Mesenchymal stem cell (in vitro differentiated cells and primary cell): Measurements from ENCODE around the gene MYO6.

Experiments
- DNase-seq: peaks from one replicate; pipeline ENCODE4 v3.0.0-alpha.2; 2013
- H2AFZ ChIP-seq: one replicate; pipeline ENCODE4 v1.6.1; 2013; ENCODE audit warnings: low read depth, mild to moderate bottlenecking, control low read depth, inconsistent platforms, low read length, moderate library complexity
- H2AK5ac ChIP-seq: 2 replicates; pipeline ENCODE4 v1.6.1; 2013; ENCODE audit warnings: low read length, moderate library complexity, mild to moderate bottlenecking, inconsistent platforms; ENCODE audit not compliant: severe bottlenecking
- H2BK120ac ChIP-seq: one replicate; pipeline ENCODE4 v1.6.1; 2013; ENCODE audit warnings: low read depth, mild to moderate bottlenecking, inconsistent platforms, low read length, moderate library complexity
- H2BK12ac ChIP-seq, 2 experiments: one replicate each; pipeline ENCODE4 v1.6.1; 2013; ENCODE audit warnings: inconsistent platforms in 2 of 2, low read length in 2 of 2, mild to moderate bottlenecking in 2 of 2, moderate library complexity in 2 of 2, control low read depth in 1 of 2
- H2BK15ac ChIP-seq: one replicate; pipeline ENCODE4 v1.6.1; 2013; ENCODE audit warnings: mild to moderate bottlenecking, low read depth, inconsistent platforms; ENCODE audit not compliant: poor library complexity, severe bottlenecking
- H2BK5ac ChIP-seq: 2 replicates; pipeline ENCODE4 v1.6.1; 2013; ENCODE audit warnings: low read depth, mild to moderate bottlenecking, low read length, control low read depth, inconsistent platforms; ENCODE audit not compliant: poor library complexity, severe bottlenecking
- H3K14ac ChIP-seq, 2 experiments: one replicate each; pipeline ENCODE4 v1.6.1; 2013; ENCODE audit warnings: inconsistent platforms in 2 of 2, low read length in 2 of 2, control low read depth in 1 of 2, mild to moderate bottlenecking in 1 of 2, moderate library complexity in 1 of 2
- H3K18ac ChIP-seq, 2 experiments: one replicate each; pipeline ENCODE4 v1.6.1; 2013; ENCODE audit warnings: inconsistent platforms in 2 of 2, low read length in 2 of 2, control low read depth in 1 of 2, low read depth in 1 of 2, mild to moderate bottlenecking in 1 of 2
- H3K23ac ChIP-seq, 2 experiments: one replicate each; pipeline ENCODE4 v1.6.1; 2013; ENCODE audit warnings: inconsistent platforms in 2 of 2, low read length in 2 of 2, mild to moderate bottlenecking in 2 of 2, moderate library complexity in 2 of 2, control low read depth in 1 of 2
- H3K27ac ChIP-seq: 2 replicates; pipeline ENCODE4 v1.5.1; 2013; ENCODE audit warnings: mild to moderate bottlenecking, moderate library complexity, low read length, control low read depth, inconsistent platforms; ENCODE audit not compliant: poor library complexity, severe bottlenecking
- H3K27me3 ChIP-seq, 2 experiments: 2 replicates each; pipeline versions ENCODE4 v1.6.1 to v1.7.0; 2013; ENCODE audit warnings: low read length in 2 of 2, mild to moderate bottlenecking in 2 of 2, moderate library complexity in 2 of 2, control low read depth in 1 of 2, inconsistent platforms in 1 of 2; ENCODE audit not compliant: control insufficient read depth in 1 of 2, insufficient read depth in 1 of 2
- H3K36me3 ChIP-seq, 2 experiments: 2 replicates each; pipeline versions ENCODE4 v1.6.1 to v1.7.0; 2013; ENCODE audit warnings: low read length in 2 of 2, control low read depth in 1 of 2, inconsistent platforms in 1 of 2, low read depth in 1 of 2, mild to moderate bottlenecking in 1 of 2; ENCODE audit not compliant: insufficient read depth in 2 of 2, control insufficient read depth in 1 of 2
- H3K4ac ChIP-seq, 2 experiments: one replicate each; pipeline ENCODE4 v1.6.1; 2013; ENCODE audit warnings: inconsistent platforms in 2 of 2, low read length in 2 of 2, mild to moderate bottlenecking in 2 of 2, moderate library complexity in 2 of 2, control low read depth in 1 of 2, low read depth in 1 of 2
- H3K4me1 ChIP-seq: 2 replicates; pipeline ENCODE4 v1.6.1; 2013; ENCODE audit warnings: low read depth, low read length, control low read depth; ENCODE audit not compliant: control insufficient read depth, insufficient read depth
- H3K4me2 ChIP-seq: 2 replicates; pipeline ENCODE4 v1.6.1; 2013; ENCODE audit warnings: low read length, mild to moderate bottlenecking, inconsistent platforms; ENCODE audit not compliant: poor library complexity, severe bottlenecking
- H3K4me3 ChIP-seq, 2 experiments: 2 replicates each; pipeline versions ENCODE4 v1.5.1 to v1.7.0; 2013; ENCODE audit warnings: low read length in 2 of 2, mild to moderate bottlenecking in 2 of 2, control low read depth in 1 of 2, low read depth in 1 of 2; ENCODE audit not compliant: insufficient read depth in 1 of 2
- H3K79me1 ChIP-seq: replicated peaks from 2 replicates; pipeline ENCODE4 v1.6.1; 2013; ENCODE audit warnings: mild to moderate bottlenecking, control low read depth, low read length, inconsistent platforms; ENCODE audit not compliant: poor library complexity, severe bottlenecking
- H3K9ac ChIP-seq: 2 replicates; pipeline ENCODE4 v1.7.0; 2013; ENCODE audit warnings: mild to moderate bottlenecking, low read length, moderate library complexity
- H3K9me3 ChIP-seq: 2 replicates; pipeline ENCODE4 v1.7.0; 2013; ENCODE audit warnings: mild to moderate bottlenecking, low read length; ENCODE audit not compliant: control insufficient read depth
- H4K8ac ChIP-seq: one replicate; pipeline ENCODE4 v1.6.1; 2013; ENCODE audit warnings: inconsistent platforms, mild to moderate bottlenecking, low read length, moderate library complexity
- H4K91ac ChIP-seq: one replicate; pipeline ENCODE4 v1.6.1; 2013; ENCODE audit warnings: mild to moderate bottlenecking, low read length, inconsistent platforms
- WGBS: methylation state at CpG from one replicate; pipeline ENCODE4 v1.1.7; 2013; ENCODE audit warnings: mixed read lengths; 5-methylcytosine and 5-hydroxymethylcytosine counted together

Gene MYO6

DNA sequence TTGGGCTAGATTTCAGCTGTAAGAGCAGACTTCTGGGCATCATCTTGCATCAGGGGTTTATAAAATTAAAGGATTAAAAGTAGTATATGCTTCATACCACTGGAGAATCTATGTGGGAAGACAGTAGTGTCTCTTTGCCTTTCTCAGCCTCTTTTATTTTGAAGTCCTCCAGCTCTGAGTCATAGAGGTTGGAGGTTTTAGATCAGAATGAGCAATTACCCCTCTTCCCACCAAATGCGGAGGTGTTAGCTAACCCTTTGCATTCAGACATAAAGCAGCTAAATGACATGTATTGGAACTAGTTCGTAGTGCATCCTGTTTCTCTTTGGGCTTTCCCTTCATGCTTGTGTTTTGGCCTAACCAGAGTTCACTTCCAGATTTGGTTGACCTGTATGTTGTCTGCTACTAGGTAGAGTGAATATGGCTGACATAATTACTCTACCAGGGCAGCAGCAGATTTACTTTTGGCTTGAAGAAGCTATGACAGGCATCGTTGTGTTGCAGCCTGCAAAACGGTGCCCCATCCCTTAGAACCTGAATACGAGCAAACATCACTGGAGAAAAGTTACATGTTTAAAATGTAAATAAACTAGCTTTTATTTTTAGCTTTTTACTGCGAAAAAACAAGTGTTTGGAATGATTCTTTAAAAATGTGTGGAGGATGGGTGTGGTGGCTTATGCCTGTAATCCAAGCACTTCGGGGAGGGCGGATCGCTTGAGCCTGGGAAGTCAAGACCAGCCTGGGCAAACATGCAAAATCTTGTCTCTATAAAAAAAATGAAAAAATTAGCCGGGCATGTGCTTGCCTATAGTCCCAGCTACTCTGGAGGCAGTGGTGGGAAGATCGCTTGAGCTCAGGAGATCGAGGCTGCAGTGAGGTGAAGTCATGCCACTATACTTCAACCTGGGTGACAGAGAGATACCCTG, 82.2 kb downstream of the MYO6 start:
- no peak overlapping the region for H3K9ac ChIP-seq
- H2AFZ ChIP-seq, result no peak overlapping the region
- H2BK5ac ChIP-seq, result no peak overlapping the region
- H2BK15ac ChIP-seq, result no peak overlapping the region
- H3K4ac ChIP-seq, result no peak overlapping the region
- H3K23ac ChIP-seq, result no peak overlapping the region
- H2BK12ac ChIP-seq, result no peak overlapping the region
- no peaks in the 10 kb centered on the region for H3K27me3 ChIP-seq
- no peak overlapping the region for H2AK5ac ChIP-seq
- peak; percentile 17 for DNase-seq
- H3K18ac ChIP-seq, result no peak overlapping the region
- no peak overlapping the region for H2BK120ac ChIP-seq
- H3K4me2 ChIP-seq, result no peak overlapping the region
- H3K9me3 ChIP-seq, result no peaks in the 10 kb centered on the region
- peaks cover 4 to 29% of the 10 kb centered on the region in 2 experiments for H3K36me3 ChIP-seq
- WGBS, result 95% methylated on average over 10 of the region's 12 CpGs
- H3K27ac ChIP-seq, result no peak overlapping the region
- no peak overlapping the region for H3K4me3 ChIP-seq
- H4K91ac ChIP-seq, result no peak overlapping the region
- no peak overlapping the region for H3K14ac ChIP-seq
- H3K79me1 ChIP-seq, result peaks cover 15% of the 10 kb centered on the region
- peaks cover 1% of the 10 kb centered on the region for H3K4me1 ChIP-seq
- H4K8ac ChIP-seq, result no peak overlapping the region

DNA sequence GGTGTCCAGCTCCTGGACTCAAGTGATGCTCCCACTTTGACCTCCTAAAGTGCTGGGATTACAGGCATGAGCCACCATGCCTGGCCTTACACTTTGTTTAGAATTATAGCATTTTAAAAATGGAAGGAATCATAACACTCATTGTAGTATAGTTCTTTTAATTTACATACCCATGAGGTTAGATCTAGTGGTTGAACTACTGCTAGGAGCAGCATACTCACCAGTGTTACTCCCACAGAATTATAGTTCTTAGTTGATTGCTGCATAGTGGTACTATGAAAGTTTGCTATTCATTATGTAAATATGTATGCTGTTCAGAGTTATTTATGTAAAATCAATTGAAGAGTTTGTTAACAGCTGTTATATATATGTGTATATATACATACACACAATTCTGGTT, 85.4 kb downstream of the MYO6 start:
- H3K4me2 ChIP-seq, result no peak overlapping the region
- DNase-seq, result no peak
- no peak overlapping the region for H2BK120ac ChIP-seq
- H3K27ac ChIP-seq, result no peak overlapping the region
- H4K91ac ChIP-seq, result no peak overlapping the region
- no peak overlapping the region for H3K14ac ChIP-seq
- H4K8ac ChIP-seq, result no peak overlapping the region
- no peaks in the 10 kb centered on the region for H3K27me3 ChIP-seq
- H3K4me3 ChIP-seq, result no peak overlapping the region
- peaks cover 1% of the 10 kb centered on the region for H3K4me1 ChIP-seq
- peaks cover 10% of the 10 kb centered on the region for H3K79me1 ChIP-seq
- no peak overlapping the region for H2BK12ac ChIP-seq
- no peak overlapping the region for H3K23ac ChIP-seq
- H2AFZ ChIP-seq, result no peak overlapping the region
- H3K4ac ChIP-seq, result no peak overlapping the region
- no peak overlapping the region for H3K9ac ChIP-seq
- peaks cover 6 to 30% of the 10 kb centered on the region in 2 experiments for H3K36me3 ChIP-seq
- H3K9me3 ChIP-seq, result no peaks in the 10 kb centered on the region
- H2AK5ac ChIP-seq, result no peak overlapping the region
- H3K18ac ChIP-seq, result no peak overlapping the region
- no peak overlapping the region for H2BK5ac ChIP-seq
- no peak overlapping the region for H2BK15ac ChIP-seq

DNA sequence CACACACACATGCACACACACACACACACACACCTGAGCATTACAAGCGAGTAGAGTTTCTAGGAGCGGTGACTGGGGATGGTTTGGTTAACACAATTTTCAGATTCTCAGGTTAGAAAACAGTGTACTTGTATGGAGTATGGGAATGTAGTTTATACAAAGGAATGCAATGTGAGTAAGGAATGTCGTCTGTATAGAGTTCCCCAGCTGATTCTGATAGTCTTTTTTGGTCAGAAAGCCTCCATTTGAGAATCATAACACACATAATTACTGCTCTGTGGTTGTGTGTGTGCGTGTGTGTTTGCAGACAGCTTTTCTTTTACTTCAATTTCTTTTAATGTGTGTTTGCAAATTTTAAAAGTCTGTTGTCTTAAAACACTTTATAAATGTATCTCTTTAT, 93.2 kb downstream of the MYO6 start:
- no peak overlapping the region for H3K18ac ChIP-seq
- H4K8ac ChIP-seq, result no peak overlapping the region
- no peak overlapping the region for H3K23ac ChIP-seq
- WGBS, result 66% methylated on average over 3 of the region's 4 CpGs
- H3K4ac ChIP-seq, result no peak overlapping the region
- H3K36me3 ChIP-seq, result peaks cover 5 to 30% of the 10 kb centered on the region in 2 experiments
- no peak overlapping the region for H2BK12ac ChIP-seq
- H3K9ac ChIP-seq, result no peak overlapping the region
- H3K79me1 ChIP-seq, result no peaks in the 10 kb centered on the region
- H3K27me3 ChIP-seq, result no peaks in the 10 kb centered on the region
- no peak overlapping the region for H3K4me3 ChIP-seq
- no peak overlapping the region for H3K27ac ChIP-seq
- no peak overlapping the region for H2AK5ac ChIP-seq
- no peak overlapping the region for H2BK5ac ChIP-seq
- no peaks in the 10 kb centered on the region for H3K4me1 ChIP-seq
- H2BK120ac ChIP-seq, result no peak overlapping the region
- H3K4me2 ChIP-seq, result no peak overlapping the region
- no peak overlapping the region for H2AFZ ChIP-seq
- H3K9me3 ChIP-seq, result no peaks in the 10 kb centered on the region
- DNase-seq, result peak; percentile 5
- H3K14ac ChIP-seq, result no peak overlapping the region
- no peak overlapping the region for H4K91ac ChIP-seq
- no peak overlapping the region for H2BK15ac ChIP-seq

DNA sequence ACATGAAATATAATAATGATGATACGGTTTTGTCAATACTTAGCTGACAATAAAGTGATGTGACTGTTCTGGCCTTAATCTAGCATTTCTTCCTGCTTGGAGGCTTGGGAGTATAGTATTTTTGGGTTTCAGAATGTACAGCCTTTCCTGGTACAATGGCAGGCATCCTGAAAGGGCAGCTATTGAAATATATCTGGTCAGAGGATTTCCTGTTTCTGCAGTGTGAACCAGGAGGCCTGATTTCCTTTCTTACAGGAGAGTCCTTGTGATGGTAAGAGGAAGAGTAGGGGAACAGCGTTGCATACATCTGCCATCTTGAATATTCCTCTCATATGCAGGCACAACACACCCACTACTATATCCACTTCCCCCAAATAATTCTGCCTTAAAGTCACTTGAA, 93.7 kb downstream of the MYO6 start:
- Histone ChIP-seq H3K14ac (no peak overlapping the region), H2AK5ac (no peak overlapping the region), H3K23ac (no peak overlapping the region), H2AFZ (no peak overlapping the region), H3K4ac (no peak overlapping the region), H3K9me3 (no peaks in the 10 kb centered on the region), H3K79me1 (no peaks in the 10 kb centered on the region), H2BK12ac (no peak overlapping the region), H3K9ac (no peak overlapping the region), H4K91ac (no peak overlapping the region), H3K4me3 (no peak overlapping the region), H2BK15ac (no peak overlapping the region), H3K4me2 (no peak overlapping the region), H3K36me3 (peaks cover 5 to 26% of the 10 kb centered on the region in 2 experiments), H2BK120ac (no peak overlapping the region), H2BK5ac (no peak overlapping the region), H3K27ac (no peak overlapping the region), H3K27me3 (no peaks in the 10 kb centered on the region), H3K4me1 (no peaks in the 10 kb centered on the region), H4K8ac (no peak overlapping the region), H3K18ac (no peak overlapping the region)
- DNase-seq, result no peak
- 97% methylated on average over 1 of the region's 2 CpGs for WGBS
